Ascending aorta (tissue), 2 donors: ENCODE measurements around the gene DESI1. TPM values are rescaled to one million over a fixed set of nuclear protein-coding genes. Genes with fewer than 3 reads are reported as not detected.
"Not testable (repeated sequence)": the region's sequence is repeated elsewhere in the genome, so short reads cannot be mapped to it uniquely, and the experiment has no call there.

Experiments used
- DNase-seq, 2 donors: peaks; one replicate each; pipeline ENCODE4 v3.0.0-alpha.2; 2019; ENCODE audit warnings: low spot score in 2 of 2
- H3K27ac ChIP-seq, 2 donors: fragments of 200-600 bp; sonication (generic); one replicate each; pipeline ENCODE4 v1.5.1; 2016 to 2017; ENCODE audit warnings: mild to moderate bottlenecking in 1 of 2
- H3K27me3 ChIP-seq: fragments of 200-600 bp; sonication (generic); one replicate; pipeline ENCODE4 v1.5.1; 2017
- H3K36me3 ChIP-seq, 2 donors: fragments of 200-600 bp; sonication (generic); one replicate each; pipeline ENCODE4 v1.5.1; 2016
- H3K4me1 ChIP-seq, 2 donors: fragments of 200-600 bp; sonication (generic); one replicate each; pipeline ENCODE4 v1.5.1; 2016 to 2017; ENCODE audit warnings: mild to moderate bottlenecking in 1 of 2
- H3K4me3 ChIP-seq, 2 donors: fragments of 200-600 bp; sonication (generic); one replicate each; pipeline ENCODE4 v1.5.1; 2016 to 2017; ENCODE audit warnings: mild to moderate bottlenecking in 1 of 2
- H3K9me3 ChIP-seq, 2 donors: fragments of 200-600 bp; sonication (generic); one replicate each; pipeline ENCODE4 v1.5.1; 2016
- intact Hi-C: fragments of 100-400 bp; cut with DNase I; formaldehyde crosslinking; loops from one replicate; pipeline ENCODE4 v1.15.1; 2023
- total RNA-seq: library from RNA; depleted of rRNA; stranded (reverse); fragments of >200 nt; gene quantifications from one replicate; pipeline ENCODE4 v1.1.0, GENCODE V29; 2016
- TF ChIP-seq, protein P1 (sequence below), 3 experiments: fragments of 200-600 bp in 2 of 3; fragments of 450-650 bp in 1 of 3; sonication (generic) in 2 of 3; IDR thresholded peaks; one replicate each; pipeline ENCODE4 v1.5.1; 2016 to 2019; ENCODE audit warnings: antibody characterized with exemption in 3 of 3, mild to moderate bottlenecking in 1 of 3, moderate library complexity in 1 of 3

The DESI1 gene
- total RNA-seq: 28.4 TPM

GRCh38 chr22:41620589-41621098 lies at the start of gene DESI1:
DESI1 (minus strand) TSS chr22:41621043; CDS start chr22:41620839, 204 bp downstream.
- peak in 1 of 2 donors; percentile 12 for DNase-seq
- Histone ChIP-seq H3K36me3 (peaks cover 20 to 26% of the 10 kb centered on the region in 2 donors), H3K4me1 (peaks cover 4 to 20% of the 10 kb centered on the region in 2 donors), H3K27me3 (no peaks in the 10 kb centered on the region), H3K9me3 (no peaks in the 10 kb centered on the region), H3K4me3 (peak within 1 kb of the TSS; percentile 86 to 91), H3K27ac (peak within 1 kb of the TSS; percentile 95 to 96)
- TF ChIP-seq, protein P1, sequence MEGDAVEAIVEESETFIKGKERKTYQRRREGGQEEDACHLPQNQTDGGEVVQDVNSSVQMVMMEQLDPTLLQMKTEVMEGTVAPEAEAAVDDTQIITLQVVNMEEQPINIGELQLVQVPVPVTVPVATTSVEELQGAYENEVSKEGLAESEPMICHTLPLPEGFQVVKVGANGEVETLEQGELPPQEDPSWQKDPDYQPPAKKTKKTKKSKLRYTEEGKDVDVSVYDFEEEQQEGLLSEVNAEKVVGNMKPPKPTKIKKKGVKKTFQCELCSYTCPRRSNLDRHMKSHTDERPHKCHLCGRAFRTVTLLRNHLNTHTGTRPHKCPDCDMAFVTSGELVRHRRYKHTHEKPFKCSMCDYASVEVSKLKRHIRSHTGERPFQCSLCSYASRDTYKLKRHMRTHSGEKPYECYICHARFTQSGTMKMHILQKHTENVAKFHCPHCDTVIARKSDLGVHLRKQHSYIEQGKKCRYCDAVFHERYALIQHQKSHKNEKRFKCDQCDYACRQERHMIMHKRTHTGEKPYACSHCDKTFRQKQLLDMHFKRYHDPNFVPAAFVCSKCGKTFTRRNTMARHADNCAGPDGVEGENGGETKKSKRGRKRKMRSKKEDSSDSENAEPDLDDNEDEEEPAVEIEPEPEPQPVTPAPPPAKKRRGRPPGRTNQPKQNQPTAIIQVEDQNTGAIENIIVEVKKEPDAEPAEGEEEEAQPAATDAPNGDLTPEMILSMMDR (IDR thresholded peaks at IDR 0.05): no peak
- intact Hi-C loops: loop anchor here (1.0 to 5.0 kb wide), 3 partner anchors 31 to 763 kb away; partner anchors contain the start of genes PMM1, POLR3H, ST13 and XPNPEP3

DNA sequence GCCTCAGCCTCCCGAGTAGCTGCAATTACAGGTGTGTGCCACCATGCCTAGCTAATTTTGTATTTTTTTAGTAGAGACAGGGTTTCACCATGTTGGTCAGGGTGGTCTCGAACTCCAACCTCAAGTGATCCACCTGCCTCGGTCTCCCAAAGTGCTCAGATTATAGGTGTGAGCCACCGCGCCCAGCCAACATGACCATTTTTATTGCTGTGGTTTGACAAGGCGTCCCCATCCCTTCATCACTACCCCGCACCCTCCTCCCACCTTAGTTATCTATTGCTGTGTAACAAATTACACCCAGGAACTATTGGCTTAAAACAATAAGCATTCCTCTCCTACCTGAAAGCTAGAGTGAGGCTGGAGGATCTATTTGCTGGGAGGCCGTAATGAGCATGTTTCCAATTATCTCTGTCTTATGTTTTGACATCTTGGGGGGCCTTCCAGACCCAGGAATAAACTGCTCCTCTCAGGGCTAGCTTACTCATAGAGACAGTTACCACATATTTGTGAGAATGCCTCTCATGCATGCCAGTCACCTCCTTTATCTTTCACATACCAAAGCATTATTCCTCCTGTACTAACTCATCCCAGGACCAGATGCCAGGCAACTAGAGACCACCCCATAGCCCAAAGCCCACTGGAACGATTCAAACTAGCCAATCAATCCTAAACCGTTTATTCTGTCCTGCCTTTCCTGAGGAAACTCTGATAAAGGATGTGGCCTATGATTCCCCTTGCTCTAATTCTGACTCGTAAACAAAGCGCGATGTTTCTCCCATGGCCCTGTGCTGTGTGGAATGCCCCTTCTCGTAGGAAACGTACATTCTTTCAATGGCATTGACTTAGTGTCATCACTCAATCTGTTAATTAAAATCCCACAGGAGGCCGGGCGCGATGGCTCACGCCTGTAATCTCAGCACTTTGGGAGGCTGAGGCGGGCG lies 48.4 kb upstream of the DESI1 start:
- H3K9me3 ChIP-seq: no peaks in the 10 kb centered on the region
- peaks cover 8 to 18% of the 10 kb centered on the region in 2 donors for H3K36me3 ChIP-seq
- TF ChIP-seq, protein P1 (IDR thresholded peaks at IDR 0.05): no peak
- no peak overlapping the region for H3K27ac ChIP-seq
- intact Hi-C loops: no loop called here
- H3K27me3 ChIP-seq: no peaks in the 10 kb centered on the region
- DNase-seq: no peak
- peaks cover 0 to 4% of the 10 kb centered on the region in 2 donors for H3K4me1 ChIP-seq
- H3K4me3 ChIP-seq: no peak overlapping the region

DNA sequence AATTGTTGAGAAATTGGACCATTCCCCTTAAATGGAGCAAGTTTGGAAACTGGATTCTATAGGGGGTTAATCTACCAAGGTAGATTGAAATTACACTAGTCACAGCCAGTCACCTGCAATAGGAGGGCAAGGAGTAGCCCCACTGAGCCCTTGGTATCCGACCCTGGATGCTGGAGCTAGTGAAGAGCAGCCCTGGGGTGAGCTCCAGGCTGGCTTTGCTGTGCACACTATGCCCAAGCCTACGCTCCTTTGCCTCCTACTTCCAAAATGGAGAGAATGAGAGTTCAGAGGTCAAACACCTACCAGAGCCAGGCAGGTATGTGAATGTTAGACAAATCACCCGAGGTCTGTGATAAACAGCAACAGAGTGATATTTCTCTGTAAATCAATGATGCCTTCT lies 44.1 kb upstream of the DESI1 start:
- no peak overlapping the region for H3K4me3 ChIP-seq
- peaks cover 36 to 48% of the 10 kb centered on the region in 2 donors for H3K36me3 ChIP-seq
- TF ChIP-seq, protein P1 (IDR thresholded peaks at IDR 0.05): no peak
- DNase-seq: no peak
- intact Hi-C loops: no loop called here
- H3K4me1 ChIP-seq: peaks cover 0 to 4% of the 10 kb centered on the region in 2 donors
- no peaks in the 10 kb centered on the region for H3K27me3 ChIP-seq
- no peak overlapping the region for H3K27ac ChIP-seq
- no peaks in the 10 kb centered on the region for H3K9me3 ChIP-seq

- no peak for DNase-seq
- Histone ChIP-seq H3K9me3 (no peaks in the 10 kb centered on the region), H3K4me3 (no peak overlapping the region), H3K27ac (no peak overlapping the region), H3K36me3 (peaks cover 40 to 52% of the 10 kb centered on the region in 2 donors), H3K27me3 (no peaks in the 10 kb centered on the region), H3K4me1 (peaks cover 0 to 4% of the 10 kb centered on the region in 2 donors)
- TF ChIP-seq, protein P1 (IDR thresholded peaks at IDR 0.05): no peak
- intact Hi-C loops: no loop called here
Observed at GRCh38 chr22:41664490-41664889, 43.6 kb upstream of the DESI1 start.

GRCh38 chr22:41663594-41663993 lies 42.8 kb upstream of the DESI1 start:
- H3K27ac ChIP-seq, intact Hi-C loops, H3K4me3 ChIP-seq, DNase-seq, H3K27me3 ChIP-seq, H3K4me1 ChIP-seq, H3K9me3 ChIP-seq: not testable (repeated sequence)
- H3K36me3 ChIP-seq: peaks cover 49 to 61% of the 10 kb centered on the region in 2 donors

GRCh38 chr22:41661713-41662112 lies 40.9 kb upstream of the DESI1 start:
- H3K36me3 ChIP-seq: peaks cover 68 to 80% of the 10 kb centered on the region in 2 donors
- no peaks in the 10 kb centered on the region for H3K4me1 ChIP-seq
- no peak overlapping the region for H3K27ac ChIP-seq
- H3K4me3 ChIP-seq: no peak overlapping the region
- TF ChIP-seq, protein P1 (IDR thresholded peaks at IDR 0.05): no peak
- DNase-seq: no peak
- H3K27me3 ChIP-seq: no peaks in the 10 kb centered on the region
- no peaks in the 10 kb centered on the region for H3K9me3 ChIP-seq
- intact Hi-C loops: no loop called here
